ENCODE data around the gene NEK4.
A peak's percentile ranks its signal among the peaks of the same experiment; 100 is the strongest.

NEK4 gene

GRCh38 chr3:52786330-52787215 lies 15.8 kb upstream of the NEK4 start:
- Histone ChIP-seq H3K9me3 (replicated peaks in 1 of 11) (no peaks in the 10 kb centered on the region), H3K27ac (no peak overlapping the region), H3K4me1 (peaks cover 8 to 46% (median 33%) of the 10 kb centered on the region in 10 experiments; a peak in 19 of 20 replicates), H3K9ac (no peak overlapping the region), H3K27me3 (peaks cover 0 to 4% (median 0%) of the 10 kb centered on the region in 11 experiments; a peak in 2 of 22 replicates), H4K20me1 (no peaks in the 10 kb centered on the region), H3K36me3 (no peaks in the 10 kb centered on the region), H3K4me3 (no peak overlapping the region), H3K4me2 (no peak overlapping the region)
- no peak for TF ChIP-seq Cebpa-rat (IDR thresholded peaks at IDR 0.05)

DNA sequence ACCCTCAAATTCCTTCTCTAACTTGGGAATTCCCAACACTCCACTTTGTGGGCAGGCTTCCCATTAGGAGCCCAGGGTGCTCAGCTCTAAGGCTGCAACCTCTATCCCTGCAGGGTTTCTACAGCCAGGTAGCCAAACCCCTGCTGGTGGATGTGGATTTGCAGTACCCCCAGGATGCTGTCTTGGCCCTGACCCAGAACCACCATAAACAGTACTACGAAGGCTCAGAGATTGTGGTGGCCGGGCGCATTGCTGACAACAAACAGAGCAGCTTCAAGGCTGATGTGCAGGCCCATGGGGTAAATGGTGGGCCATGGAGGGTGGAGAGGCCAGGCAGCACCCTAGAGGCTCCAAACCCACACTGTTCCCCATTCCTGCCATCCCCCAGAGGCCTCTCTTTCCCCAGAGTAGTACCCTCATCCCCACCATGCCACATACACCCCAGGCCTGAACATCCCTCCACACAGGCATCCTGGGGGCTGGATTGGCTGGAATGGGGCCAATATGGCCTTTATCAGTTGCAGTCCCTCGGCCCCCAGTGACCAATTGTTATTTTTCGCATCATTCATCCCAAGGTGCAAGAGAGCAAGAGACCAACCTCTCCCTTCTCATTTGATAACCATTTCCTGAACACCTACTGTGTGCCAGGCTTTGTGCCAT lies 14.3 kb upstream of the NEK4 start:
- Histone ChIP-seq H3K4me3 (no peak overlapping the region), H4K20me1 (no peaks in the 10 kb centered on the region), H3K4me2 (no peak overlapping the region; a peak in 1 of 22 replicates), H3K27me3 (no peaks in the 10 kb centered on the region), H3K36me3 (no peaks in the 10 kb centered on the region), H3K9me3 (replicated peaks in 1 of 11) (no peaks in the 10 kb centered on the region), H3K27ac (no peak overlapping the region), H3K9ac (no peak overlapping the region), H3K4me1 (peaks cover 12 to 35% (median 26%) of the 10 kb centered on the region in 10 experiments)
- TF ChIP-seq Cebpa-rat (IDR thresholded peaks at IDR 0.05), result no peak

DNA sequence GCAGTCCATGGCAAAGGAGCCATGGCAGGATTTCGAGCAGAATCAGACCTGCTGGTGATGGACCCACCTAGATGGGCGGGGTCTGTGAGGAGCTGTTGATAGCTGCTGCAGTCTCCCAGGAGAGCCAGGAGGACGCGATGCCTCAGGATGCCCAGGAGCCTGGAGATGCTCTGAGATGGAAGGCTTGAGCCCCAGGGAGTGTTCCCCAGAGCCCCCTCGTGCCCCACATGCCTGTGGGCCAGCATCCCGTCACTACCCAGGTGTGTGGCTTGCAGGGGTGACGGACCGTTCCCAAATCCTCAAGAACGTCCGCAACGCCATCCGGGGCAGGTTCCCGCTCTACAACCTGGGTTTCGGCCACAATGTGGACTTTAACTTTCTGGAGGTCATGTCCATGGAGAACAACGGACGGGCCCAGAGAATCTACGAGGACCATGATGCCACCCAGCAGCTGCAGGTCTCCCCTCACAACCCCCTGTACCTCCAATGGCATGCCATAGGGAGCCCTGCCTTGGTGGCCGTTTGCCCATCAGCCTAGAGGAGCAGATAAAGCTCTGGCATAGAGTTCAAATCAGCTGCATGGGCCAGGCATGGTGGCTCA lies 13.4 kb upstream of the NEK4 start:
- H3K27me3 ChIP-seq, result no peaks in the 10 kb centered on the region
- H3K4me3 ChIP-seq, result no peak overlapping the region
- H3K27ac ChIP-seq, result no peak overlapping the region
- no peak overlapping the region for H3K9ac ChIP-seq
- no peaks in the 10 kb centered on the region for H3K36me3 ChIP-seq
- H4K20me1 ChIP-seq, result no peaks in the 10 kb centered on the region
- H3K4me2 ChIP-seq, result no peak overlapping the region
- H3K4me1 ChIP-seq, result peaks cover 12 to 35% (median 32%) of the 10 kb centered on the region in 10 experiments
- no peaks in the 10 kb centered on the region for H3K9me3 ChIP-seq (replicated peaks in 1 of 11)
- no peak for TF ChIP-seq Cebpa-rat (IDR thresholded peaks at IDR 0.05)

GRCh38 chr3:52783211-52783555 lies 12.4 kb upstream of the NEK4 start:
- Histone ChIP-seq H3K27me3 (no peaks in the 10 kb centered on the region), H4K20me1 (no peaks in the 10 kb centered on the region), H3K9me3 (replicated peaks in 1 of 11) (no peaks in the 10 kb centered on the region), H3K27ac (no peak overlapping the region), H3K4me2 (no peak overlapping the region), H3K4me3 (no peak overlapping the region), H3K4me1 (peaks cover 14 to 42% (median 37%) of the 10 kb centered on the region in 10 experiments), H3K9ac (no peak overlapping the region), H3K36me3 (no peaks in the 10 kb centered on the region)
- no peak for TF ChIP-seq Cebpa-rat (IDR thresholded peaks at IDR 0.05)

- Histone ChIP-seq H3K9ac (no peak overlapping the region), H4K20me1 (no peaks in the 10 kb centered on the region), H3K4me1 (peaks cover 14 to 45% (median 40%) of the 10 kb centered on the region in 10 experiments), H3K27me3 (no peaks in the 10 kb centered on the region), H3K4me3 (no peak overlapping the region), H3K9me3 (replicated peaks in 1 of 11) (no peaks in the 10 kb centered on the region), H3K27ac (no peak overlapping the region), H3K4me2 (no peak overlapping the region; a peak in 1 of 22 replicates), H3K36me3 (no peaks in the 10 kb centered on the region)
- no peak for TF ChIP-seq Cebpa-rat (IDR thresholded peaks at IDR 0.05)
Measured at GRCh38 chr3:52782412-52783210, 11.9 kb upstream of the NEK4 start.

- Histone ChIP-seq H3K4me3 (no peak overlapping the region), H3K36me3 (no peaks in the 10 kb centered on the region), H3K27me3 (no peaks in the 10 kb centered on the region), H3K4me2 (peak overlapping the region in 5 of 11 experiments; percentile 1 to 28 (median 16); a peak in 6 of 22 replicates), H3K27ac (no peak overlapping the region), H4K20me1 (no peaks in the 10 kb centered on the region), H3K9me3 (replicated peaks in 1 of 11) (no peaks in the 10 kb centered on the region), H3K9ac (no peak overlapping the region), H3K4me1 (peaks cover 14 to 45% (median 38%) of the 10 kb centered on the region in 10 experiments)
- no peak for TF ChIP-seq Cebpa-rat (IDR thresholded peaks at IDR 0.05)
Measured at GRCh38 chr3:52781741-52782140, 11.0 kb upstream of the NEK4 start.

DNA sequence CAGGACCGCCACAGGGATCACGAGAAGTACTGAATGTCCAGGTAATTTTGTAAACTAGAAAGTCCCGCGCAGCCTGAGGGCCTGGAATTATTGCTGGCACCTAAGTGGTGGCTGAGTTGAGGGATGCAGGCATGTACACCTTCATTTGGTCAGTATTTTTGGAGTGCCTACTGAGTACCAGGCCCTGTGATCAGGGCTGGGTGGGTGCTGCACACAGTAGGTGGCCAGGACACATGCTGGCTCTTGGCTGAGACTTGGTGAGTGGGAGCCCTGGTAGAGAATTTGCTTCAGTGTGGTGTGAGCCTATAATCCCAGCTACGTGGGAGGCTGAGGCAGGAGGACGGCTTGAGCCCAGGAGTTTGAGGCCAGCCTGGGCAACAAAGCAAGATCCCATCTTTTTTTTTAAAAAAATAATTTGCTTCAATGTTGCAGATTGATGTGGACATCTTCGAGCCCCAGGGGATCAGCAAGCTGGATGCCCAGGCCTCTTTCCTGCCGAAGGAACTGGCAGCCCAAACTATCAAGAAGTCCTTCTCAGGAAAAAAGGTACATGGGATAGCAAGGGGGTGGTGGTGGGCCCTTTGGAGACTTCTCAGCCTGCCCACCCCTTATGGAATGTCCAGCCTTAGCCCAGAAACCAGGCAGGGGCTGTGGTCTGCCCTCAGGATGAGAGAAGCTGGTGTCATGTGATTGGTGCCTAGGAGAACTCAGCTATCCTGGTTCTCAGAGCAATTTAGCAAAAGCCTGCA lies 9.3 kb upstream of the NEK4 start:
- H3K36me3 ChIP-seq, result no peaks in the 10 kb centered on the region
- no peak overlapping the region for H3K4me3 ChIP-seq
- TF ChIP-seq Cebpa-rat (IDR thresholded peaks at IDR 0.05), result no peak
- H3K4me1 ChIP-seq, result peaks cover 20 to 55% (median 45%) of the 10 kb centered on the region in 10 experiments
- no peaks in the 10 kb centered on the region for H3K27me3 ChIP-seq
- peak overlapping the region in 9 of 11 experiments; percentile 35 to 66 (median 56); a peak in 17 of 22 replicates for H3K27ac ChIP-seq
- no peaks in the 10 kb centered on the region for H3K9me3 ChIP-seq (replicated peaks in 1 of 11)
- no peaks in the 10 kb centered on the region for H4K20me1 ChIP-seq
- peak overlapping the region in 3 of 11 experiments; percentile 3 to 50 (median 18); a peak in 1 of 22 replicates for H3K9ac ChIP-seq
- H3K4me2 ChIP-seq, result peak overlapping the region; percentile 34 to 83 (median 58); a peak in 21 of 22 replicates

Data from BLaER1 treated with 17β-estradiol and CSF1 and Interleukin-3, amounts not matched to agents 10 nM and 100 nM (cell line).